ENCODE measurements around the gene RRAGC. TPM values are rescaled to one million over a fixed set of nuclear protein-coding genes. Genes with fewer than 3 reads are reported as not detected.

The RRAGC gene
- total RNA-seq, 4 donors from 2014 or later: 7.2 to 29.5 (median 20.4) TPM

- H3K9me3 ChIP-seq: no peaks in the 10 kb centered on the region
- no peaks in the 10 kb centered on the region for H3K4me1 ChIP-seq
- DNase-seq: no peak
- no peak overlapping the region for H3K4me3 ChIP-seq
- H3K27ac ChIP-seq: no peak overlapping the region
- intact Hi-C loops (cut with DNase I; ENCODE audit: low total_unique reads): no loop called here
- H3K36me3 ChIP-seq: no peaks in the 10 kb centered on the region
- TF ChIP-seq POLR2A (IDR thresholded peaks at IDR 0.05): no peak
- TF ChIP-seq CTCF (IDR thresholded peaks at IDR 0.05): no peak
- H3K27me3 ChIP-seq: no peaks in the 10 kb centered on the region
Observed at GRCh38 chr1:38888423-38889333, 29.1 kb upstream of the RRAGC start.

GRCh38 chr1:38885092-38885491 lies 25.5 kb upstream of the RRAGC start:
- DNase-seq: no peak
- Histone ChIP-seq H3K27me3 (no peaks in the 10 kb centered on the region), H3K9me3 (no peaks in the 10 kb centered on the region), H3K4me3 (no peak overlapping the region), H3K27ac (no peak overlapping the region), H3K36me3 (no peaks in the 10 kb centered on the region), H3K4me1 (no peaks in the 10 kb centered on the region)
- TF ChIP-seq POLR2A (IDR thresholded peaks at IDR 0.05) (no peak), CTCF (IDR thresholded peaks at IDR 0.05) (no peak)
- intact Hi-C loops (cut with DNase I; ENCODE audit: low total_unique reads): no loop called here

- H3K36me3 ChIP-seq: no peaks in the 10 kb centered on the region
- no peaks in the 10 kb centered on the region for H3K27me3 ChIP-seq
- no peaks in the 10 kb centered on the region for H3K9me3 ChIP-seq
- no peaks in the 10 kb centered on the region for H3K4me1 ChIP-seq
- H3K4me3 ChIP-seq: no peak within 1 kb of the TSS
- no peak for DNase-seq
- H3K27ac ChIP-seq: no peak within 1 kb of the TSS
- TF ChIP-seq CTCF (IDR thresholded peaks at IDR 0.05): no peak
- no peak for TF ChIP-seq POLR2A (IDR thresholded peaks at IDR 0.05)
- intact Hi-C loops (cut with DNase I; ENCODE audit: low total_unique reads): no loop called here
Observed at GRCh38 chr1:38881487-38881886, 21.9 kb upstream of the RRAGC start, which contains the start of gene GJA9. Gene GJA9, minus strand, starts transcription at chr1:38881587. Its CDS starts 5,489 bp downstream, at chr1:38876098.

DNA sequence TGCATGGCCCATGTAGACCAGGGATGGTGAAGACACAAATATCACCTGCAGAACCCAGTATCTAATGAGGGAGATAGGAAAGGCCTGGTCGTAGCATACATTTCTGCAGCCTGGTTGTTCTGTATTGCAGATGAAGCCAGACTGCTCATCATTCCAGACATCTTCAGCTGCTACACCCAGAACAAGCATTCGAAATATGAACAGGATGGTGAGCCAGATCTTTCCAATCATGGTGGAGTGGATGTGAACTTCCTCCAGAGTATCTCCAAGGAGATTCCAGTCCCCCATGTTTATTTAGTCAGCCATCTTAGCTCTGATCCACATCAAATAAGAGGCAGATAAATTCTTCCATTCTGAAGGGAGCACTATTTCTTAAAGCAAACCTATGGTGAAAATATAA lies 16.2 kb upstream of the RRAGC start:
- Histone ChIP-seq H3K4me3 (no peak overlapping the region), H3K4me1 (no peaks in the 10 kb centered on the region), H3K27me3 (no peaks in the 10 kb centered on the region), H3K9me3 (no peaks in the 10 kb centered on the region), H3K27ac (no peak overlapping the region), H3K36me3 (no peaks in the 10 kb centered on the region)
- DNase-seq: no peak
- intact Hi-C loops (cut with DNase I; ENCODE audit: low total_unique reads): no loop called here
- TF ChIP-seq POLR2A (IDR thresholded peaks at IDR 0.05): no peak

GRCh38 chr1:38873027-38873969 lies 13.7 kb upstream of the RRAGC start, which contains the start of gene MYCBP:
Gene MYCBP, minus strand, starts transcription at chr1:38873348. Its CDS starts 43 bp downstream, at chr1:38873305.
- intact Hi-C loops (cut with DNase I; ENCODE audit: low total_unique reads): no loop called here
- H3K27ac ChIP-seq: peak within 1 kb of the TSS; percentile 60 to 64
- no peaks in the 10 kb centered on the region for H3K36me3 ChIP-seq
- H3K4me3 ChIP-seq: peak within 1 kb of the TSS; percentile 76 to 87
- no peaks in the 10 kb centered on the region for H3K9me3 ChIP-seq
- H3K4me1 ChIP-seq: no peaks in the 10 kb centered on the region
- no peaks in the 10 kb centered on the region for H3K27me3 ChIP-seq
- TF ChIP-seq CTCF (IDR thresholded peaks at IDR 0.05): peak; percentile 9 to 49 (median 26)
- TF ChIP-seq POLR2A (IDR thresholded peaks at IDR 0.05): peak; percentile 34 to 49
- DNase-seq: peak; percentile 94 to 97

All from uterus (tissue), 4 donors.